Stimulated activated CD4-positive, alpha-beta T cell treated with anti-CD3 and anti-CD28 coated beads, Interleukin-4, amount 100 ng/mL, for 1 hour (primary cell): ENCODE data around the gene EDDM13.
"Not testable (repeated sequence)": the region's sequence is repeated elsewhere in the genome, so short reads cannot be mapped to it uniquely, and the experiment has no call there.

Experiments used
- DNase-seq: peaks from one replicate; pipeline ENCODE4 v3.0.0-alpha.2; 2020

The EDDM13 gene

GRCh38 chr19:56321989-56322440 lies 49.5 kb downstream of the EDDM13 start:
- no peak for DNase-seq

GRCh38 chr19:56324436-56324835 lies 51.9 kb downstream of the EDDM13 start:
- DNase-seq: no peak

- no peak for DNase-seq
These were observed 60.1 kb downstream of the EDDM13 start for GRCh38 chr19:56332695-56333094.

- peak; percentile 7 for DNase-seq
These were observed 61.0 kb downstream of the EDDM13 start for GRCh38 chr19:56333506-56333905.

- not testable (repeated sequence) for DNase-seq
These were observed 62.8 kb downstream of the EDDM13 start for GRCh38 chr19:56335371-56335770.

GRCh38 chr19:56337077-56337476 lies 64.5 kb downstream of the EDDM13 start:
- not testable (repeated sequence) for DNase-seq

- DNase-seq: not testable (repeated sequence)
These were observed 66.5 kb downstream of the EDDM13 start for GRCh38 chr19:56339031-56339430.

- no peak for DNase-seq
These were observed 69.4 kb downstream of the EDDM13 start for GRCh38 chr19:56341948-56342347.

- no peak for DNase-seq
These were observed 74.7 kb downstream of the EDDM13 start for GRCh38 chr19:56347163-56347778.

GRCh38 chr19:56348289-56348877 lies 75.8 kb downstream of the EDDM13 start:
- no peak for DNase-seq

GRCh38 chr19:56350416-56351045 lies 78.0 kb downstream of the EDDM13 start:
- peak; percentile 34 for DNase-seq

- DNase-seq: no peak
These were observed 78.7 kb downstream of the EDDM13 start for GRCh38 chr19:56351208-56351607.

GRCh38 chr19:56355517-56355916 lies 83.0 kb downstream of the EDDM13 start:
- DNase-seq: no peak

- no peak for DNase-seq
These were observed 84.4 kb downstream of the EDDM13 start for GRCh38 chr19:56356944-56357343.
